Heart left ventricle (tissue), 13 donors: ENCODE data around the gene IKZF3.

Experiments used
- CTCF ChIP-seq, 12 donors: fragments of 200-600 bp; sonication (generic) in 4 of 12; IDR thresholded peaks; one replicate each; pipeline versions ENCODE4 v1.5.0 to v1.8.0; 2018 to 2022; ENCODE audit warnings: antibody characterized with exemption in 12 of 12, mild to moderate bottlenecking in 5 of 12
- POLR2A ChIP-seq, 2 donors: fragments of 450-650 bp; IDR thresholded peaks; one replicate each; pipeline ENCODE4 v1.6.1; 2017; ENCODE audit warnings: antibody characterized with exemption in 2 of 2, mild to moderate bottlenecking in 2 of 2, moderate library complexity in 2 of 2
- donor health status: ischemic (EF 13 %, LVEDD 7.1; RV severe dilation, severe dysfunction).
- donor health status: DM: no; HTN: yes; CAD: no.
- donor health status: DM: no; HTN: no; CAD: no.
- donor health status: ischemic (EF 25% LVEDD 6.9; RV normal size, moderate dysfunction).
- donor health status: ischemic (EF 25% LVEDD 5.7; RV mildly dilated, moderate dysfunction).
- donor health status: ischemic (EF 35%, LVEDD 5.7; RV mildly dilated, moderate dysfunction).
- donor health status: nonischemic (EF 11% LVEDD 7.7; RV severe dilation, severe dysfunction).
- donor health status: DM: yes; HTN: yes; CAD: no.
- donor health status: PGD.
- donor health status: ischemic (EF 29% LVEDD 5.4; RV normal size, mild dysfunction).
- donor health status: nonischemic (EF 23%, LVEDD 6.1; RV moderate dilation, normal function).

GRCh38 chr17:39772415-39772814 is 91.7 kb downstream of the IKZF3 start:
- no peak for TF ChIP-seq CTCF (IDR thresholded peaks at IDR 0.05)
- no peak for TF ChIP-seq POLR2A (IDR thresholded peaks at IDR 0.05)
